HG03066 (cell line): ENCODE results near the gene ZNG1E.
"Not testable (repeated sequence)": the region's sequence is repeated elsewhere in the genome, so short reads cannot be mapped to it uniquely, and the experiment has no call there.

Source experiments
- ATAC-seq: cut with Tn5 transposase; IDR thresholded peaks from one replicate; pipeline ENCODE4 v1.9.1; 2021; ENCODE audit warnings: low read depth; ENCODE audit not compliant: unreplicated experiment

ZNG1E gene

GRCh38 chr9:65675589-65676021 lies at the start of gene ZNG1E:
Gene ZNG1E, plus strand, starts transcription at chr9:65675928. Its CDS starts 49 bp downstream, at chr9:65675977.
- ATAC-seq = not testable (repeated sequence)

GRCh38 chr9:65673579-65673978 lies 2.1 kb upstream of the ZNG1E start:
- ATAC-seq = not testable (repeated sequence)

GRCh38 chr9:65675018-65675417 lies 710 bp upstream of the ZNG1E start:
- ATAC-seq = not testable (repeated sequence)

GRCh38 chr9:65676389-65676788 lies 661 bp downstream of the ZNG1E start:
- not testable (repeated sequence) for ATAC-seq

- not testable (repeated sequence) for ATAC-seq
Measured at GRCh38 chr9:65678533-65678932, 2.8 kb downstream of the ZNG1E start.

- not testable (repeated sequence) for ATAC-seq
Measured at GRCh38 chr9:65703550-65703949, 27.8 kb downstream of the ZNG1E start.

GRCh38 chr9:65714445-65714844 lies 38.7 kb downstream of the ZNG1E start:
- not testable (repeated sequence) for ATAC-seq

GRCh38 chr9:65737096-65737564 lies 61.4 kb downstream of the ZNG1E start, which contains the start of gene FOXD4L4:
Gene FOXD4L4, plus strand, starts transcription at chr9:65737146. Its CDS starts 0 bp downstream, at chr9:65737146.
- ATAC-seq = not testable (repeated sequence)

GRCh38 chr9:65738133-65738532 lies 62.4 kb downstream of the ZNG1E start:
- not testable (repeated sequence) for ATAC-seq
